Mesenteric fat pad (tissue), 1 donor: ENCODE results near the gene ADIPOR2. TPM values are rescaled to one million over a fixed set of nuclear protein-coding genes. Genes with fewer than 3 reads are reported as not detected.

Experiments used
- DNase-seq: peaks from one replicate; pipeline ENCODE4 v3.0.0-alpha.2; 2020; ENCODE audit warnings: low spot score
- total RNA-seq: library from RNA; stranded (reverse); fragmentation: NEBNext Ultra II Directional; extraction: Animal tissue kit (Norgen Biotek cat#: 25700); gene quantifications from one replicate; pipeline ENCODE4 v1.2.1, GENCODE V29; 2021
- donor health status: DM: yes; HTN: yes; CAD: no.

Gene ADIPOR2
- total RNA-seq, 1 donor from 2014 or later, result 119 TPM

GRCh38 chr12:1768615-1769014 lies 77.7 kb downstream of the ADIPOR2 start:
- DNase-seq, result no peak

GRCh38 chr12:1769809-1770494 lies 79.1 kb downstream of the ADIPOR2 start:
- no peak for DNase-seq

GRCh38 chr12:1773937-1774655 lies 83.2 kb downstream of the ADIPOR2 start:
- no peak for DNase-seq

GRCh38 chr12:1776170-1776921 lies 85.5 kb downstream of the ADIPOR2 start:
- no peak for DNase-seq

GRCh38 chr12:1777798-1778197 lies 86.9 kb downstream of the ADIPOR2 start:
- DNase-seq, result no peak

- no peak for DNase-seq
Measured at GRCh38 chr12:1778911-1779310, 88.0 kb downstream of the ADIPOR2 start.

GRCh38 chr12:1779783-1780182 lies 88.9 kb downstream of the ADIPOR2 start:
- DNase-seq, result no peak

GRCh38 chr12:1781772-1782171 lies 90.9 kb downstream of the ADIPOR2 start:
- DNase-seq, result no peak

GRCh38 chr12:1782215-1782614 lies 91.3 kb downstream of the ADIPOR2 start:
- DNase-seq, result no peak

- DNase-seq, result no peak
Measured at GRCh38 chr12:1787714-1788113, 96.8 kb downstream of the ADIPOR2 start.

- DNase-seq, result no peak
Measured at GRCh38 chr12:1790444-1790843, 99.6 kb downstream of the ADIPOR2 start.

- no peak for DNase-seq
Measured at GRCh38 chr12:1791104-1791841, 100.4 kb downstream of the ADIPOR2 start.

GRCh38 chr12:1792406-1792805 lies 101.5 kb downstream of the ADIPOR2 start:
- no peak for DNase-seq

- no peak for DNase-seq
Measured at GRCh38 chr12:1793426-1794210, 102.7 kb downstream of the ADIPOR2 start.

- DNase-seq, result no peak
Measured at GRCh38 chr12:1794440-1795090, 103.7 kb downstream of the ADIPOR2 start.

- DNase-seq, result no peak
Measured at GRCh38 chr12:1795221-1795784, 104.4 kb downstream of the ADIPOR2 start.

GRCh38 chr12:1795785-1796514 lies 105.1 kb downstream of the ADIPOR2 start:
- peak; percentile 99 for DNase-seq

- DNase-seq, result peak; percentile 88
Measured at GRCh38 chr12:1796515-1797010, 105.7 kb downstream of the ADIPOR2 start.
